Small intestine (tissue), 7 donors: ENCODE results near the gene LRG1. TPM values are rescaled to one million over a fixed set of nuclear protein-coding genes. Genes with fewer than 3 reads are reported as not detected.
A peak's percentile ranks its signal among the peaks of the same experiment; 100 is the strongest.
"Not testable (repeated sequence)": the region's sequence is repeated elsewhere in the genome, so short reads cannot be mapped to it uniquely, and the experiment has no call there.

ENCODE experiments used
- DNase-seq, 2 donors: peaks; one replicate each; pipeline versions ENCODE4 v3.0.0 to v3.0.0-alpha.2; 2013
- FAIRE-seq: peaks from 2 replicates; lab custom pipeline; 2012; peaks lifted over from hg19 to GRCh38; lab: Jason Lieb, UNC
- H3K27ac ChIP-seq, 3 donors: one replicate each; pipeline ENCODE4 v1.5.1; 2013; ENCODE audit warnings: low read length in 2 of 3, mild to moderate bottlenecking in 2 of 3, control low read depth in 1 of 3, inconsistent platforms in 1 of 3, low read depth in 1 of 3, moderate library complexity in 1 of 3
- H3K27me3 ChIP-seq, 3 donors: one replicate each; pipeline ENCODE4 v1.6.1; 2013; ENCODE audit warnings: low read length in 3 of 3, inconsistent platforms in 1 of 3; ENCODE audit not compliant: control insufficient read depth in 3 of 3, insufficient read depth in 3 of 3
- H3K36me3 ChIP-seq, 3 donors: one replicate each; pipeline ENCODE4 v1.6.1; 2013; ENCODE audit warnings: low read length in 3 of 3, inconsistent platforms in 1 of 3, low read depth in 1 of 3, mild to moderate bottlenecking in 1 of 3, moderate library complexity in 1 of 3; ENCODE audit not compliant: control insufficient read depth in 3 of 3, insufficient read depth in 2 of 3
- H3K4me1 ChIP-seq, 3 donors: one replicate each; pipeline ENCODE4 v1.6.1; 2013; ENCODE audit warnings: low read length in 2 of 3, inconsistent platforms in 1 of 3, low read depth in 1 of 3, mild to moderate bottlenecking in 1 of 3, moderate library complexity in 1 of 3; ENCODE audit not compliant: control insufficient read depth in 3 of 3, insufficient read depth in 2 of 3
- H3K4me3 ChIP-seq, 3 donors: one replicate each; pipeline ENCODE4 v1.5.1; 2013; ENCODE audit warnings: low read length in 3 of 3, control low read depth in 1 of 3, inconsistent platforms in 1 of 3, low read depth in 1 of 3, mild to moderate bottlenecking in 1 of 3, moderate library complexity in 1 of 3
- H3K9me3 ChIP-seq, 2 donors: one replicate each; pipeline ENCODE4 v1.6.1; 2013; ENCODE audit warnings: low read depth in 1 of 2, low read length in 1 of 2; ENCODE audit not compliant: control insufficient read depth in 2 of 2, insufficient read depth in 1 of 2
- WGBS, 3 donors: extraction: QIAGEN DNeasy Blood & Tissue Kit; methylation state at CpG; one replicate each; pipeline ENCODE4 v1.1.7; 2013; 5-methylcytosine and 5-hydroxymethylcytosine counted together
- polyA plus RNA-seq, 4 donors: library from polyadenylated mRNA; stranded (reverse) in 3 of 4; unstranded in 1 of 4; fragments of 200-250 nt in 3 of 4; fragments of 120-200 nt in 1 of 4; gene quantifications; one replicate each; pipeline versions ENCODE4 v1.2.1 to v1.2.3, GENCODE V29; 2013
- donor health status: healthy with polysubstance abuse.
- donor health status: control.
- donor health status: control.
- donor health status: Bipolar disorder and iron deficiency.
- donor health status: healthy.

LRG1 gene
- polyA plus RNA-seq, 4 donors, result 0.67 to 9.8 (median 2.6) TPM

- no peaks in the 10 kb centered on the region for H3K27me3 ChIP-seq
- peaks cover 0 to 2% of the 10 kb centered on the region in 2 donors for H3K9me3 ChIP-seq
- no peak for FAIRE-seq
- no peak overlapping the region for H3K4me3 ChIP-seq
- DNase-seq, result no peak
- WGBS, 3 donors, result 85 to 90% (median 86%) methylated on average over 18 of the region's 18 CpGs
- peaks cover 0 to 2% (median 0%) of the 10 kb centered on the region in 3 donors for H3K36me3 ChIP-seq
- no peak overlapping the region for H3K27ac ChIP-seq
- no peaks in the 10 kb centered on the region for H3K4me1 ChIP-seq
Observed at GRCh38 chr19:4550018-4550417, 10.2 kb upstream of the LRG1 start.

- Histone ChIP-seq H3K36me3 (peaks cover 0 to 2% (median 0%) of the 10 kb centered on the region in 3 donors), H3K9me3 (peaks cover 0 to 2% of the 10 kb centered on the region in 2 donors), H3K4me1 (no peaks in the 10 kb centered on the region), H3K27ac (no peak overlapping the region), H3K27me3 (no peaks in the 10 kb centered on the region), H3K4me3 (no peak overlapping the region)
- FAIRE-seq (no peak), DNase-seq (no peak)
- 39 to 69% (median 47%) methylated on average over 14 of the region's 14 CpGs for WGBS, 3 donors
Observed at GRCh38 chr19:4548238-4548584, 8.4 kb upstream of the LRG1 start.

- Histone ChIP-seq H3K4me3 (no peak overlapping the region), H3K4me1 (no peaks in the 10 kb centered on the region), H3K27me3 (no peaks in the 10 kb centered on the region), H3K36me3 (peaks cover 0 to 2% (median 0%) of the 10 kb centered on the region in 3 donors), H3K9me3 (peaks cover 0 to 2% of the 10 kb centered on the region in 2 donors), H3K27ac (no peak overlapping the region)
- FAIRE-seq (no peak), DNase-seq (peak in 1 of 2 donors; percentile 66)
- WGBS, 3 donors, result 41 to 64% (median 63%) methylated on average over 26 to 32 of the region's 32 CpGs
Observed at GRCh38 chr19:4547303-4548237, 7.7 kb upstream of the LRG1 start.

GRCh38 chr19:4543842-4544647 is 4.2 kb upstream of the LRG1 start:
- Histone ChIP-seq H3K4me1 (peaks cover 0 to 4% (median 0%) of the 10 kb centered on the region in 3 donors), H3K36me3 (no peaks in the 10 kb centered on the region), H3K4me3 (no peak overlapping the region), H3K27me3 (peaks cover 0 to 3% (median 0%) of the 10 kb centered on the region in 3 donors), H3K27ac (no peak overlapping the region), H3K9me3 (peaks cover 0 to 8% of the 10 kb centered on the region in 2 donors)
- WGBS, 3 donors, result 90 to 93% (median 91%) methylated on average over 27 to 87 of the region's 87 CpGs
- DNase-seq (no peak), FAIRE-seq (no peak)

GRCh38 chr19:4542896-4543841 is 3.3 kb upstream of the LRG1 start:
- no peak overlapping the region for H3K27ac ChIP-seq
- peaks cover 0 to 4% (median 0%) of the 10 kb centered on the region in 3 donors for H3K4me1 ChIP-seq
- peaks cover 0 to 8% of the 10 kb centered on the region in 2 donors for H3K9me3 ChIP-seq
- DNase-seq, result no peak
- H3K4me3 ChIP-seq, result no peak overlapping the region
- FAIRE-seq, result no peak
- no peaks in the 10 kb centered on the region for H3K36me3 ChIP-seq
- WGBS, 3 donors, result 76 to 79% (median 79%) methylated on average over 64 to 77 of the region's 77 CpGs
- peaks cover 0 to 3% (median 0%) of the 10 kb centered on the region in 3 donors for H3K27me3 ChIP-seq

GRCh38 chr19:4541806-4542145 is 1.9 kb upstream of the LRG1 start:
- 92 to 97% (median 93%) methylated on average over 12 of the region's 12 CpGs for WGBS, 3 donors
- H3K4me3 ChIP-seq, H3K27ac ChIP-seq, DNase-seq, H3K36me3 ChIP-seq, FAIRE-seq, H3K27me3 ChIP-seq, H3K4me1 ChIP-seq, H3K9me3 ChIP-seq: not testable (repeated sequence)

GRCh38 chr19:4541114-4541805 is 1.4 kb upstream of the LRG1 start:
- Histone ChIP-seq H3K27ac (peak overlapping the region in 1 of 3 donors; percentile 61), H3K4me3 (no peak overlapping the region)

More at GRCh38 chr19:4541114-4541805, 1.4 kb upstream of the LRG1 start:
- Histone ChIP-seq H3K4me1 (peaks cover 0 to 4% (median 0%) of the 10 kb centered on the region in 3 donors), H3K27me3 (peaks cover 0 to 9% (median 0%) of the 10 kb centered on the region in 3 donors), H3K36me3 (no peaks in the 10 kb centered on the region), H3K9me3 (peaks cover 0 to 8% of the 10 kb centered on the region in 2 donors)
- no peak for DNase-seq
- FAIRE-seq, result no peak
- WGBS, 3 donors, result 82 to 87% (median 82%) methylated on average over 12 of the region's 12 CpGs
